ENCODE data around the gene FARS2. TPM values are rescaled to one million over a fixed set of nuclear protein-coding genes. Genes with fewer than 3 reads are reported as not detected.
"Not testable (repeated sequence)": the region's sequence is repeated elsewhere in the genome, so short reads cannot be mapped to it uniquely, and the experiment has no call there.

Gene FARS2
- polyA plus RNA-seq, 1 experiment = 17.9 TPM

GRCh38 chr6:5783584-5784089 is 522.3 kb downstream of the FARS2 start:
- Histone ChIP-seq H3K27me3 (ENCODE audit: control insufficient read depth, insufficient read depth, low read length) (no peaks in the 10 kb centered on the region), H3K4me3 (ENCODE audit: low read depth, low read length) (no peak overlapping the region), H3K36me3 (ENCODE audit: control insufficient read depth, insufficient read depth, low read length) (no peaks in the 10 kb centered on the region)
- CTCF ChIA-PET = no interaction called here
- no peak for DNase-seq (ENCODE audit: low read depth)
- POLR2A ChIA-PET = no interaction called here
- TF ChIP-seq CTCF (IDR thresholded peaks at IDR 0.05; ENCODE audit: insufficient read depth, low read depth, low read length) = no peak

GRCh38 chr6:5785249-5785648 is 523.9 kb downstream of the FARS2 start:
- ChIA-PET POLR2A (no interaction called here), CTCF (no interaction called here)
- no peaks in the 10 kb centered on the region for H3K36me3 ChIP-seq (ENCODE audit: control insufficient read depth, insufficient read depth, low read length)
- TF ChIP-seq CTCF (IDR thresholded peaks at IDR 0.05; ENCODE audit: insufficient read depth, low read depth, low read length) = no peak
- no peaks in the 10 kb centered on the region for H3K27me3 ChIP-seq (ENCODE audit: control insufficient read depth, insufficient read depth, low read length)
- no peak overlapping the region for H3K4me3 ChIP-seq (ENCODE audit: low read depth, low read length)
- DNase-seq (ENCODE audit: low read depth) = no peak

GRCh38 chr6:5786321-5786968 is 525.1 kb downstream of the FARS2 start:
- Histone ChIP-seq H3K4me3 (ENCODE audit: low read depth, low read length) (no peak overlapping the region), H3K27me3 (ENCODE audit: control insufficient read depth, insufficient read depth, low read length) (no peaks in the 10 kb centered on the region), H3K36me3 (ENCODE audit: control insufficient read depth, insufficient read depth, low read length) (no peaks in the 10 kb centered on the region)
- POLR2A ChIA-PET = no interaction called here
- DNase-seq (ENCODE audit: low read depth) = no peak
- CTCF ChIA-PET = no interaction called here
- TF ChIP-seq CTCF (IDR thresholded peaks at IDR 0.05; ENCODE audit: insufficient read depth, low read depth, low read length) = no peak

GRCh38 chr6:5786969-5787720 is 525.8 kb downstream of the FARS2 start:
- CTCF ChIA-PET = no interaction called here
- DNase-seq (ENCODE audit: low read depth) = no peak
- no peaks in the 10 kb centered on the region for H3K27me3 ChIP-seq (ENCODE audit: control insufficient read depth, insufficient read depth, low read length)
- POLR2A ChIA-PET = no interaction called here
- TF ChIP-seq CTCF (IDR thresholded peaks at IDR 0.05; ENCODE audit: insufficient read depth, low read depth, low read length) = no peak
- no peak overlapping the region for H3K4me3 ChIP-seq (ENCODE audit: low read depth, low read length)
- no peaks in the 10 kb centered on the region for H3K36me3 ChIP-seq (ENCODE audit: control insufficient read depth, insufficient read depth, low read length)

GRCh38 chr6:5789426-5789825 is 528.1 kb downstream of the FARS2 start:
- POLR2A ChIA-PET; H3K4me3 ChIP-seq (ENCODE audit: low read depth, low read length); H3K27me3 ChIP-seq (ENCODE audit: control insufficient read depth, insufficient read depth, low read length); H3K36me3 ChIP-seq (ENCODE audit: control insufficient read depth, insufficient read depth, low read length); DNase-seq (ENCODE audit: low read depth); CTCF ChIA-PET: not testable (repeated sequence)

- H3K27me3 ChIP-seq (ENCODE audit: control insufficient read depth, insufficient read depth, low read length); CTCF ChIA-PET; H3K4me3 ChIP-seq (ENCODE audit: low read depth, low read length); POLR2A ChIA-PET; DNase-seq (ENCODE audit: low read depth); H3K36me3 ChIP-seq (ENCODE audit: control insufficient read depth, insufficient read depth, low read length): not testable (repeated sequence)
Observed at GRCh38 chr6:5796555-5796954, 535.2 kb downstream of the FARS2 start.

GRCh38 chr6:5806406-5806805 is 545.1 kb downstream of the FARS2 start:
- DNase-seq (ENCODE audit: low read depth); H3K4me3 ChIP-seq (ENCODE audit: low read depth, low read length); H3K36me3 ChIP-seq (ENCODE audit: control insufficient read depth, insufficient read depth, low read length); POLR2A ChIA-PET; CTCF ChIA-PET; H3K27me3 ChIP-seq (ENCODE audit: control insufficient read depth, insufficient read depth, low read length): not testable (repeated sequence)
